ENCODE measurements around the gene SLC38A6. TPM values are rescaled to one million over a fixed set of nuclear protein-coding genes. Genes with fewer than 3 reads are reported as not detected.
A peak's percentile ranks its signal among the peaks of the same experiment; 100 is the strongest.

Gene SLC38A6
- polyA plus RNA-seq, 1 experiment = 11.7 TPM

DNA sequence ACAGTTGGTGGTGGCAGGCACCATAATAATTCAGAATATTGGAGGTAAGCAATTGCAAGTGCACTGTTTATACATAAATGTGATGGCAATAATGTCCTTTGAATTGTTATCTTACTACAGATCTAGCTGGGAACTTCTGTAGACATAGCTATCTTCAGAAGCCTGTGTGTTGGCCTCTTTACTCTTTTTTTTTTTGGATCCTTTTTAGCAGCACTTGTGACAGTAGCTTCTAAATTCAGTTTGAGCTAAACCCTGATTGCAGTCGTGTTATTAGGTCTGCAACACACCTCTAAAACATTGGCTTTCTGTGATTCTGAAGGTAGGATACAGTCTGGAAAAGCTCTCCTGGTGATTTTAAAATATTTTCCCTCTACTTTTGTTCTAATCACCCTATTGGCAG lies 38.5 kb downstream of the SLC38A6 start:
- TF ChIP-seq, protein P1, sequence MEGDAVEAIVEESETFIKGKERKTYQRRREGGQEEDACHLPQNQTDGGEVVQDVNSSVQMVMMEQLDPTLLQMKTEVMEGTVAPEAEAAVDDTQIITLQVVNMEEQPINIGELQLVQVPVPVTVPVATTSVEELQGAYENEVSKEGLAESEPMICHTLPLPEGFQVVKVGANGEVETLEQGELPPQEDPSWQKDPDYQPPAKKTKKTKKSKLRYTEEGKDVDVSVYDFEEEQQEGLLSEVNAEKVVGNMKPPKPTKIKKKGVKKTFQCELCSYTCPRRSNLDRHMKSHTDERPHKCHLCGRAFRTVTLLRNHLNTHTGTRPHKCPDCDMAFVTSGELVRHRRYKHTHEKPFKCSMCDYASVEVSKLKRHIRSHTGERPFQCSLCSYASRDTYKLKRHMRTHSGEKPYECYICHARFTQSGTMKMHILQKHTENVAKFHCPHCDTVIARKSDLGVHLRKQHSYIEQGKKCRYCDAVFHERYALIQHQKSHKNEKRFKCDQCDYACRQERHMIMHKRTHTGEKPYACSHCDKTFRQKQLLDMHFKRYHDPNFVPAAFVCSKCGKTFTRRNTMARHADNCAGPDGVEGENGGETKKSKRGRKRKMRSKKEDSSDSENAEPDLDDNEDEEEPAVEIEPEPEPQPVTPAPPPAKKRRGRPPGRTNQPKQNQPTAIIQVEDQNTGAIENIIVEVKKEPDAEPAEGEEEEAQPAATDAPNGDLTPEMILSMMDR (IDR thresholded peaks at IDR 0.05; ENCODE audit: insufficient read depth, low read depth, low read length) = no peak
- POLR2A ChIA-PET = no interaction called here
- Histone ChIP-seq H3K4me3 (ENCODE audit: low read depth, low read length) (no peak overlapping the region), H3K27me3 (ENCODE audit: control insufficient read depth, insufficient read depth, low read length) (no peaks in the 10 kb centered on the region), H3K36me3 (ENCODE audit: control insufficient read depth, insufficient read depth, low read length) (no peaks in the 10 kb centered on the region; the same call in 1 of the 2 replicates)
- CTCF ChIA-PET = interaction anchor here (1.2 kb wide), 1 partner anchor 292 kb away, joined by 3 read pairs; no protein-coding TSS in a partner anchor
- no peak for DNase-seq (ENCODE audit: low read depth)

DNA sequence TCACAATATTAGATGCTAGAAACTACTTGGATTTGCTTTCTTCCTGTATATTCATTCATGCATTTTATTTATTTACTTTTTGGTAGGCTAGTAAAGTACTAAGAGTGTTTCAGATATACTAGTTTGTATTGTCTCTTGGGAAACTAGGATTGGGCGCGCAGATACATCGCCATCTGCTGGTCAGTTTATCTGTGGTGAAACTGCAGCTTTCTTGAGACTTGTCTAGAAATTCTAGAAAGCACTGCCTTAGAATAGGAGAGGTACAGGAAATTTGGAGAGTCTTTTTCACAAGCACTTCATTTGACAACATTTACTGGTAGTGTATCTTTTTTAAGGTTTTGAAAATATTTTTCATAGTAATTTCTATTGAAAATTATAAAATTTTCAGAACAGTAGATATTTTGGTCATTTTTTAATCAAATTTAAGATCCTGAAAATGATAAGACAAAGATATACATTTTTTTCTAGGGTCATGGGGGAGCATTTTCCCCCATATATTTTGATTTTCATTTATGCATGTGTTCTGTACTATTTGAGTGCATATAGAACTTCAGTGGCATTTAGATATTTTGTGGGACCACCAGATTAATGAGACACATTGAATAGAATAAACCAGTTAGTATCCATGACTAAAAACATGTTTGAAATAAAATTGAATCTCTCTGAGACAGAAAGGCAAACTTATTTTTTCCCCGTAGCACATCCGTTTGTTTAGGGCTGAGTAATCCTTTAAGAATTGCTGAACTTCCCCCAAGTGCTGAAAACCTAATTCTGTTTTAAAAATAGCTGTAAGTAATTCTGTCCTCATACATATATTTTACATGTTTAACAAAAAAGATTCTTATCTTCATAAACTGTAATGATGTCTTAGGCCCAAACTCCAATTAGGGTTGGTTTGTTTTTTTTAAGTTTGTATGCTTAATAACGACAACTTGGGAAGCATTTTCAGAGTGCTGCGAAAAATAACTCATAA lies 44.5 kb downstream of the SLC38A6 start:
- CTCF ChIA-PET = interaction anchor here (0.6 to 2.3 kb wide), 13 partner anchors 9 to 400 kb away, joined by 3 to 8 read pairs (median 3); no protein-coding TSS in a partner anchor
- Histone ChIP-seq H3K4me3 (ENCODE audit: low read depth, low read length) (no peak overlapping the region), H3K36me3 (ENCODE audit: control insufficient read depth, insufficient read depth, low read length) (no peaks in the 10 kb centered on the region), H3K27me3 (ENCODE audit: control insufficient read depth, insufficient read depth, low read length) (no peaks in the 10 kb centered on the region)
- POLR2A ChIA-PET = no interaction called here
- TF ChIP-seq, protein P1 (IDR thresholded peaks at IDR 0.05; ENCODE audit: insufficient read depth, low read depth, low read length) = peak; percentile 84
- DNase-seq (ENCODE audit: low read depth) = peak; percentile 30

DNA sequence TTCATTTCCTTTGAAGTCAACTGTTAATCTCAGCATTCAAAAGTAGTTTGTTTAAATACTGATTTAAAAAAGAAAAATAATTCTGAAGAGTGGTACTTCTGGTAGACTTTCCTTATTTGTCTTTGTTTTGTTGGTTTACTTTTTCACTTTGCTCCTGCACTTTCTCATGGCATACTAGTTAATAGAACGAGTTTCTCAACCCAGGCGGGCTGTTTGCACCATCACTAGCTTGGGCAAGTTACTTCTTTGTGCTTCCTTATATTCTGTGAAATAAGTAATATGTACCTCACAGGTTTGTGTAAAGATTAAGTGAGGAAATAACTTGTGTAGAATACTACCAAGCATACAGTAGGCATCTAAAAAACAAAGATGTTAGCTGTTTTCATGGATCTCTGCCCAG lies 45.5 kb downstream of the SLC38A6 start:
- Histone ChIP-seq H3K36me3 (ENCODE audit: control insufficient read depth, insufficient read depth, low read length) (no peaks in the 10 kb centered on the region), H3K4me3 (ENCODE audit: low read depth, low read length) (no peak overlapping the region), H3K27me3 (ENCODE audit: control insufficient read depth, insufficient read depth, low read length) (no peaks in the 10 kb centered on the region)
- TF ChIP-seq, protein P1 (IDR thresholded peaks at IDR 0.05; ENCODE audit: insufficient read depth, low read depth, low read length) = no peak
- no peak for DNase-seq (ENCODE audit: low read depth)
- POLR2A ChIA-PET = no interaction called here
- CTCF ChIA-PET = interaction anchor here (0.6 to 2.3 kb wide), 9 partner anchors 16 to 389 kb away, joined by 3 to 8 read pairs (median 3); no protein-coding TSS in a partner anchor

DNA sequence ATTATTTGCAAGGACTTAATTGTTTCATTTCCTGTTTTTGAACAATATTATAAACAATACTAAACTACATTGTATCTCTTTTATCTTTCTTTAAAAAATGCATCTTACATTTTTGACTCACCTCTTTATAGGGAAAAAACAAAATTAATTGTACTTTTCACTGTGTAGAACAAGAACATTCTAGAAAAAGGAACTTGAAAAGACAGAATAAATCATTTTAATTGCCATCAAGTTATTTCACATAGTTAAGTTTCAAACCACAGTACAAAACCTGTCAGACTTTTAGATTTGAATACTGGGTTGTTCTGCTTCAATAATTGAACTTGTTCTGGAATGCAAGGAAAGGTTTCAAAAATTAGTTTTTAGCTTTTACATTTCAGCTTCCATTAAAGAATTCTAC lies 50.0 kb downstream of the SLC38A6 start:
- H3K36me3 ChIP-seq (ENCODE audit: control insufficient read depth, insufficient read depth, low read length) = no peaks in the 10 kb centered on the region
- ChIA-PET CTCF (interaction anchor here (0.8 to 1.2 kb wide), 2 partner anchors 19 to 406 kb away, joined by 4 read pairs; no protein-coding TSS in a partner anchor), POLR2A (no interaction called here)
- TF ChIP-seq, protein P1 (IDR thresholded peaks at IDR 0.05; ENCODE audit: insufficient read depth, low read depth, low read length) = no peak
- DNase-seq (ENCODE audit: low read depth) = no peak
- H3K4me3 ChIP-seq (ENCODE audit: low read depth, low read length) = no peak overlapping the region
- no peaks in the 10 kb centered on the region for H3K27me3 ChIP-seq (ENCODE audit: control insufficient read depth, insufficient read depth, low read length)

DNA sequence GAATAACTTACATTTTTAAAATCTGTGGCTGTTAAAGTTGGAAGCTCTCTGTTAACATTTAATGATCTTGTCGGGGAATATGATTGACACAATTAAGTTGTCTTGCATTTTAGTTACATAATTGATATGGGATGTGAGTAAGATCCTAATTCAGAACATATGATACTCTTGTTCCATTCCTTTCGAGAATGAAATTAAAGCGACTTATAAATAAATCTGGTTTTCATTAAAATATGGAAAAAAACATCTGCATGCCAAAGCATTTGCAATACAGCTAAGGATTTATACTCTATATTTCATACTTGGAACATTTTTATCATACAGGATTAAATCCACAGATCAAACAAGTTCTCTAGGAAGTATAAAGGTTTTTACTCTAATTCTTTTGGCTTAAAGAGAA lies 52.0 kb downstream of the SLC38A6 start:
- no peak for DNase-seq (ENCODE audit: low read depth)
- TF ChIP-seq, protein P1 (IDR thresholded peaks at IDR 0.05; ENCODE audit: insufficient read depth, low read depth, low read length) = no peak
- H3K36me3 ChIP-seq (ENCODE audit: control insufficient read depth, insufficient read depth, low read length) = no peaks in the 10 kb centered on the region
- CTCF ChIA-PET = interaction anchor here (1.2 kb wide), 1 partner anchor 408 kb away, joined by 4 read pairs; no protein-coding TSS in a partner anchor
- no peaks in the 10 kb centered on the region for H3K27me3 ChIP-seq (ENCODE audit: control insufficient read depth, insufficient read depth, low read length)
- POLR2A ChIA-PET = no interaction called here
- H3K4me3 ChIP-seq (ENCODE audit: low read depth, low read length) = no peak overlapping the region
